GM19467 (cell line): ENCODE measurements around the gene MYO1C.
A peak's percentile ranks its signal among the peaks of the same experiment; 100 is the strongest.
"Not testable (repeated sequence)": the region's sequence is repeated elsewhere in the genome, so short reads cannot be mapped to it uniquely, and the experiment has no call there.

ENCODE experiments used
- ATAC-seq: cut with Tn5 transposase; IDR thresholded peaks from one replicate; pipeline ENCODE4 v1.9.1; 2021; ENCODE audit warnings: mild to moderate bottlenecking, moderate library complexity; ENCODE audit not compliant: unreplicated experiment

The MYO1C gene

GRCh38 chr17:1492249-1493206 lies at the start of gene MYO1C:
Gene MYO1C, minus strand, starts transcription at chr17:1492686. Its CDS starts 199 bp downstream, at chr17:1492487.
- ATAC-seq = no peak

GRCh38 chr17:1541367-1541904 lies 49.0 kb upstream of the MYO1C start:
- ATAC-seq = no peak

GRCh38 chr17:1539811-1540210 lies 47.3 kb upstream of the MYO1C start:
- ATAC-seq = no peak

- no peak for ATAC-seq
Observed at GRCh38 chr17:1535737-1536136, 43.3 kb upstream of the MYO1C start.

GRCh38 chr17:1533661-1534325 lies 41.3 kb upstream of the MYO1C start:
- no peak for ATAC-seq

- no peak for ATAC-seq
Observed at GRCh38 chr17:1532836-1533602, 40.5 kb upstream of the MYO1C start.

GRCh38 chr17:1529863-1530262 lies 37.4 kb upstream of the MYO1C start:
- no peak for ATAC-seq

GRCh38 chr17:1526876-1527275 lies 34.4 kb upstream of the MYO1C start:
- ATAC-seq = not testable (repeated sequence)

GRCh38 chr17:1522626-1523025 lies 30.1 kb upstream of the MYO1C start:
- ATAC-seq = no peak

- ATAC-seq = no peak
Observed at GRCh38 chr17:1521086-1521640, 28.7 kb upstream of the MYO1C start.

GRCh38 chr17:1519678-1520077 lies 27.2 kb upstream of the MYO1C start:
- ATAC-seq = no peak

- no peak for ATAC-seq
Observed at GRCh38 chr17:1518410-1518809, 25.9 kb upstream of the MYO1C start.

GRCh38 chr17:1516388-1517161 lies 24.1 kb upstream of the MYO1C start, which contains the start of gene INPP5K:
Gene INPP5K, minus strand, starts transcription at chr17:1516612. Its CDS starts 113 bp downstream, at chr17:1516499.
- peak; percentile 86 for ATAC-seq

- ATAC-seq = peak; percentile 23
Observed at GRCh38 chr17:1515640-1516387, 23.3 kb upstream of the MYO1C start.

- ATAC-seq = no peak
Observed at GRCh38 chr17:1512351-1512750, 19.9 kb upstream of the MYO1C start.

GRCh38 chr17:1511756-1512321 lies 19.4 kb upstream of the MYO1C start:
- ATAC-seq = no peak

- no peak for ATAC-seq
Observed at GRCh38 chr17:1511290-1511689, 18.8 kb upstream of the MYO1C start.

GRCh38 chr17:1509290-1509881 lies 16.9 kb upstream of the MYO1C start:
- ATAC-seq = no peak
